CD4-positive, alpha-beta T cell treated with Interferon gamma for 1 hour (primary cell): ENCODE measurements around the gene ATP1B3.
"Not testable (repeated sequence)": the region's sequence is repeated elsewhere in the genome, so short reads cannot be mapped to it uniquely, and the experiment has no call there.

Experiments
- DNase-seq: peaks from one replicate; pipeline ENCODE4 v3.0.0-alpha.2; 2020

Gene ATP1B3

GRCh38 chr3:141860766-141861513 is 15.5 kb upstream of the ATP1B3 start:
- DNase-seq, result no peak

- DNase-seq, result no peak
Measured at GRCh38 chr3:141862279-141862816, 14.1 kb upstream of the ATP1B3 start.

GRCh38 chr3:141863491-141863890 is 13.0 kb upstream of the ATP1B3 start:
- DNase-seq, result no peak

GRCh38 chr3:141864281-141864970 is 12.0 kb upstream of the ATP1B3 start:
- DNase-seq, result no peak

- no peak for DNase-seq
Measured at GRCh38 chr3:141865101-141865500, 11.3 kb upstream of the ATP1B3 start.

- DNase-seq, result no peak
Measured at GRCh38 chr3:141870091-141870687, 6.3 kb upstream of the ATP1B3 start.

- DNase-seq, result peak; percentile 80
Measured at GRCh38 chr3:141875374-141875892, 1.0 kb upstream of the ATP1B3 start.

GRCh38 chr3:141875893-141876380 is 506 bp upstream of the ATP1B3 start:
- DNase-seq, result no peak

GRCh38 chr3:141876891-141877621 is 613 bp downstream of the ATP1B3 start:
- DNase-seq, result peak; percentile 46

GRCh38 chr3:141877911-141878310 is 1.5 kb downstream of the ATP1B3 start:
- no peak for DNase-seq

- no peak for DNase-seq
Measured at GRCh38 chr3:141878326-141878725, 1.9 kb downstream of the ATP1B3 start.

GRCh38 chr3:141878817-141879216 is 2.4 kb downstream of the ATP1B3 start:
- DNase-seq, result no peak

- no peak for DNase-seq
Measured at GRCh38 chr3:141881702-141882101, 5.3 kb downstream of the ATP1B3 start.

GRCh38 chr3:141887051-141887450 is 10.6 kb downstream of the ATP1B3 start:
- DNase-seq, result no peak

GRCh38 chr3:141888548-141888947 is 12.1 kb downstream of the ATP1B3 start:
- not testable (repeated sequence) for DNase-seq

GRCh38 chr3:141894524-141895176 is 18.2 kb downstream of the ATP1B3 start:
- DNase-seq, result no peak

- DNase-seq, result no peak
Measured at GRCh38 chr3:141895731-141896130, 19.3 kb downstream of the ATP1B3 start.

- DNase-seq, result no peak
Measured at GRCh38 chr3:141898908-141899307, 22.5 kb downstream of the ATP1B3 start.

GRCh38 chr3:141900343-141900742 is 23.9 kb downstream of the ATP1B3 start:
- no peak for DNase-seq

GRCh38 chr3:141901914-141902313 is 25.5 kb downstream of the ATP1B3 start:
- no peak for DNase-seq

- DNase-seq, result no peak
Measured at GRCh38 chr3:141904203-141904602, 27.8 kb downstream of the ATP1B3 start.

GRCh38 chr3:141905129-141905528 is 28.7 kb downstream of the ATP1B3 start:
- no peak for DNase-seq
